ENCODE measurements around the gene TRPV6. TPM values are rescaled to one million over a fixed set of nuclear protein-coding genes. Genes with fewer than 3 reads are reported as not detected.

TRPV6 gene
- total RNA-seq, 1 donor from 2014 or later: 0.68 TPM

GRCh38 chr7:142883145-142883544 is 2.4 kb downstream of the TRPV6 start:
- ATAC-seq: no peak

- no peak for ATAC-seq
Observed at GRCh38 chr7:142882338-142882678, 3.2 kb downstream of the TRPV6 start.

- ATAC-seq: no peak
Observed at GRCh38 chr7:142881586-142882337, 3.8 kb downstream of the TRPV6 start.

- peak; percentile 19 for ATAC-seq
Observed at GRCh38 chr7:142880876-142881505, 4.6 kb downstream of the TRPV6 start.

- ATAC-seq: no peak
Observed at GRCh38 chr7:142879060-142879459, 6.5 kb downstream of the TRPV6 start.

GRCh38 chr7:142878315-142878714 is 7.2 kb downstream of the TRPV6 start:
- no peak for ATAC-seq

GRCh38 chr7:142876991-142877910 is 8.3 kb downstream of the TRPV6 start:
- ATAC-seq: no peak

GRCh38 chr7:142876236-142876960 is 9.1 kb downstream of the TRPV6 start:
- ATAC-seq: no peak

- no peak for ATAC-seq
Observed at GRCh38 chr7:142875456-142875855, 10.1 kb downstream of the TRPV6 start.

- no peak for ATAC-seq
Observed at GRCh38 chr7:142874837-142875236, 10.7 kb downstream of the TRPV6 start.

- no peak for ATAC-seq
Observed at GRCh38 chr7:142874409-142874808, 11.1 kb downstream of the TRPV6 start.

GRCh38 chr7:142873871-142874270 is 11.7 kb downstream of the TRPV6 start:
- no peak for ATAC-seq

- ATAC-seq: peak; percentile 30
Observed at GRCh38 chr7:142873281-142873784, 12.2 kb downstream of the TRPV6 start.

- ATAC-seq: no peak
Observed at GRCh38 chr7:142872106-142872675, 13.4 kb downstream of the TRPV6 start.

GRCh38 chr7:142871260-142872105 is 14.1 kb downstream of the TRPV6 start:
- no peak for ATAC-seq

GRCh38 chr7:142870566-142871259 is 14.8 kb downstream of the TRPV6 start:
- no peak for ATAC-seq

GRCh38 chr7:142870147-142870559 is 15.4 kb downstream of the TRPV6 start:
- no peak for ATAC-seq

GRCh38 chr7:142869434-142869833 is 16.1 kb downstream of the TRPV6 start:
- no peak for ATAC-seq

GRCh38 chr7:142868986-142869415 is 16.5 kb downstream of the TRPV6 start:
- ATAC-seq: no peak
